HG02852 (cell line): ENCODE results near the gene NLRP11.
"Not testable (repeated sequence)": the region's sequence is repeated elsewhere in the genome, so short reads cannot be mapped to it uniquely, and the experiment has no call there.

ENCODE experiments used
- ATAC-seq: cut with Tn5 transposase; IDR thresholded peaks from one replicate; pipeline ENCODE4 v1.9.1; 2021; ENCODE audit warnings: mild to moderate bottlenecking, moderate library complexity; ENCODE audit not compliant: unreplicated experiment

The NLRP11 gene

DNA sequence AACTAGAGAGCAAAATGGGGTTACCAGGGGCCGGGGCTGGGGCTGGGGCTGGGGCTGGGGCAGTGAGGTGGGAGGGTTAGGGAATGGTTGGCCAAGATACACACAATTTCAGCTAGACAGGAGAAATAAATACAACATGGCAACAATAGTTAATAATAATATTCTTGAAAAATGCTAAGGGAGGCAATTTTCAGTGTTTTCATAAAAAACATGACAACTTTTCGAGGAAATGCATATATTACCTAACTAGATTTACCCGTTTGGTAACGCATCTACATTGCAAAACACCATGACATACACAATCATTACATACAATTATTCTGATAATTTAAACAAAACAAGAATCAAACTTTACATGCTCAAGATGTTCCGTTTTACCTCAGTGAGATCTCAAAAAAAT, 50.7 kb downstream of the NLRP11 start:
- ATAC-seq = no peak

GRCh38 chr19:55778331-55778730, 53.5 kb downstream of the NLRP11 start:
- no peak for ATAC-seq

GRCh38 chr19:55777528-55777927, 54.3 kb downstream of the NLRP11 start:
- ATAC-seq = no peak

- ATAC-seq = not testable (repeated sequence)
These were observed 62.2 kb downstream of the NLRP11 start for GRCh38 chr19:55769632-55770031.

- ATAC-seq = not testable (repeated sequence)
These were observed 63.0 kb downstream of the NLRP11 start, which contains the start of gene RFPL4AL1 for GRCh38 chr19:55768818-55769217. TSS of gene RFPL4AL1 (plus strand) at chr19:55769118. CDS start at chr19:55771805, 2,687 bp downstream.

DNA sequence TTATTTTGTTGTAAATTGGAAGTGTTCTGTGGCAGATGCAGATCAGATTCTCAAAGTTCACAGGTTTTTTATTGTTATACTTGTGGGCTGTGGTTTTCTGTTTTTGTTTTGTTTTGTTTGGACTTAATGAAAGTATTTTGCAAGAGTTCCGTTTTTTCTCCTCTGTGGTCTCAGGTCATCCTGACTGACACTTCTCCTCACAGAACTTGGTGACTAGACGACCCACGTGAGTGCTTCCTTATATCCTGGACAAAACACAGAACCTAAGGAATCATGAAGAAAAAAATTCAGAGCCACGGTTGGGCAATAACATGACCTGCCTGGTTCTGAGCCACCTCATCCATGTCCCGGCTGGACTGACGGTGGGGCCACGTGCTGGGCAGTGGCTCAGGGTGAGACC, 65.3 kb downstream of the NLRP11 start:
- no peak for ATAC-seq

DNA sequence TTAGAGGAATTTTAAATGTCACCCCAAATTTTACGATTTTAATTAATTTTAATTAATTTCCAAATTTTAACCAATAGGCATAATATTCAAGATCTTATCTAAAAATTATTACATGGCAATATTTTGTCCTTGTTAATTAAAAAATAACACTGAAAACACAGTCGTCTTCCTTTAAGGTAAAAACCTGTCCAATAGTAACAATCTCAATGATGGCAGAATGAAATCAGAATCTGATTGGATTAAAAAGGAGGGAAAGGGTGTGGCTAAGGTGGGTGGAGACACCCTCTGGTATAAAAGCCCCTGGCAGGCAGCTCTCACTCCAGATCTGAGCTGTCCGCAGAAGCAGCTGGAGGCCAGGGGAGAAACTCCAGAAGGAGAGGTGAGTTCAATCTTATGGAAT, 73.0 kb downstream of the NLRP11 start, which contains the start of gene RFPL4A:
Gene RFPL4A, plus strand, starts transcription at position 301 of the 400 bp plus-strand sequence. CDS start 2,704 bp downstream, outside the sequence.
- ATAC-seq = not testable (repeated sequence)

DNA sequence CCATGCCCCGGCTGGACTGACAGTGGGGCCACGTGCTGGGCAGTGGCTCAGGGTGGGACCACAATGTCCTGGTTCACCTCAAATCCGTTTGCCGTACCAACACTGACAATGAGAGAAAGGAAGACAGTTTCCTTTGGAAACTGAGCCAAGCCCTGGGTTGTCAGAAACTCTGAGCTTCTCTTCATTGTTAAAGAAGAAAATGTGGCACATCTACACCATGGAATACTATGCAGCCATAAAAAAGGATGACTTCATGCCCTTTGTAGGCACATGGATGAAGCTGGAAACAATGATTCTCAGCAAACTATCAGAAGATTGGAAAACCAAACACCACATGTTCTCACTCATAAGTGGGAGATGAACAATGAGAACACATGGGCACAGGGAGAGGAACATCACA, 75.0 kb downstream of the NLRP11 start:
- not testable (repeated sequence) for ATAC-seq

GRCh38 chr19:55753401-55753800, 78.4 kb downstream of the NLRP11 start:
- ATAC-seq = no peak

- no peak for ATAC-seq
These were observed 81.1 kb downstream of the NLRP11 start for GRCh38 chr19:55750715-55751114.

DNA sequence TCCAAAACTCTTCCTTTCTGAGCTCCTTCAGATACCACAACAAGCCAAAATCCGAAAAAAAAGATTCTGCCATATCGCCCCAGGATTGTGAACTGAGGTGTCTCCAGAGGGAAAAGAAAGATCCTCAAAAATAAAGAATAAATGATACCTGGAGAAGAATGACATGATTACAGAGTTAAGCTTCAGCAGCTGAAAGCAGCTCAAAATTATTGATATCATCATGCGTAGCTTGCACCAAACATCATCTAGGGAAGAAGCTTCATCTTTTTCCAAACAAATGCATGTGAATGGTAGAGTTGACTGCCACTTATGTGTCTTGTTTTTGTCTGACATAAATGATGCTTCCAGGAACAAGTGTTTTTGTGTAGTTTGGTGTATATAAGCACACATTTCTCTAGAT, 93.5 kb downstream of the NLRP11 start, which contains the start of gene NLRP9:
Gene NLRP9, minus strand, starts transcription at position 101 of the 400 bp plus-strand sequence. Its CDS starts 28 bp downstream, at position 73.
- ATAC-seq = no peak
